ENCODE data around the gene FSTL4. TPM values are rescaled to one million over a fixed set of nuclear protein-coding genes. Genes with fewer than 3 reads are reported as not detected.

FSTL4 gene
- total and polyA plus RNA-seq, 2 experiments from 2014 or later = 1.4 to 2.8 TPM

- TF ChIP-seq REST (IDR thresholded peaks at IDR 0.05; ENCODE audit: unreplicated experiment) (no peak), NANOG (IDR thresholded peaks at IDR 0.05; ENCODE audit: borderline replicate concordance) (no peak), CREB1 (CRISPR knock-in tag; IDR thresholded peaks at IDR 0.05; ENCODE audit: low read depth) (no peak), ZNF114 (CRISPR knock-in tag; IDR thresholded peaks at IDR 0.05) (no peak), ETS1 (IDR thresholded peaks at IDR 0.05) (no peak), POLR2AphosphoS5 (IDR thresholded peaks at IDR 0.05; ENCODE audit: low read depth) (no peak)
Observed at GRCh38 chr5:133420440-133421301, 191.7 kb downstream of the FSTL4 start (continued).

GRCh38 chr5:133415906-133416305, 196.4 kb downstream of the FSTL4 start:
- no peaks in the 10 kb centered on the region for H3K27me3 ChIP-seq (ENCODE audit: insufficient read depth)
- no peak overlapping the region for H2AFZ ChIP-seq
- Mint-ChIP-seq H3K36me3 (ENCODE audit: low read depth) (no peaks in the 10 kb centered on the region), H3K4me3 (no peak overlapping the region), H3K27me3 (ENCODE audit: insufficient read depth, low read depth, poor library complexity) (no peaks in the 10 kb centered on the region), H3K27ac (no peak overlapping the region), H3K4me1 (no peaks in the 10 kb centered on the region), H3K9me3 (no peaks in the 10 kb centered on the region)
- no peaks in the 10 kb centered on the region for H4K20me1 ChIP-seq (replicated peaks; ENCODE audit: insufficient read depth)
- no peaks in the 10 kb centered on the region for H3K36me3 ChIP-seq (ENCODE audit: insufficient read depth)
- DNase-seq (ENCODE audit: low spot score) (no peak), ATAC-seq (no peak)
- no peak overlapping the region for H3K4me2 ChIP-seq
- H3K79me2 ChIP-seq (replicated peaks; ENCODE audit: insufficient read depth) = no peaks in the 10 kb centered on the region
- H3K9me2 ChIP-seq (ENCODE audit: insufficient read depth) = no peaks in the 10 kb centered on the region
- no peaks in the 10 kb centered on the region for H3K4me1 ChIP-seq (ENCODE audit: insufficient read depth)
- H3F3A ChIP-seq (replicated peaks; ENCODE audit: low read depth) = no peaks in the 10 kb centered on the region
- H3K4me3 ChIP-seq = no peak overlapping the region
- H3K27ac ChIP-seq (ENCODE audit: low read depth) = no peak overlapping the region
- TF ChIP-seq EZH2phosphoT487 (IDR thresholded peaks at IDR 0.05; ENCODE audit: unreplicated experiment) = no peak
- TF ChIP-seq ZNF331 (CRISPR knock-in tag; IDR thresholded peaks at IDR 0.05; ENCODE audit: low read depth) = no peak
- TF ChIP-seq CREB1 (CRISPR knock-in tag; IDR thresholded peaks at IDR 0.05; ENCODE audit: low read depth) = no peak
- TF ChIP-seq STAT1 (IDR thresholded peaks at IDR 0.05; ENCODE audit: unreplicated experiment) = no peak
- TF ChIP-seq ZNF114 (CRISPR knock-in tag; IDR thresholded peaks at IDR 0.05) = no peak
- no peak for TF ChIP-seq CTCF (conservative IDR thresholded peaks at IDR 0.05; ENCODE audit: low read depth in 2 of 2)
- TF ChIP-seq ZNF462 (CRISPR knock-in tag; IDR thresholded peaks at IDR 0.05) = no peak
